Measurements from ENCODE around the gene EXD3. TPM values are rescaled to one million over a fixed set of nuclear protein-coding genes. Genes with fewer than 3 reads are reported as not detected.

Gene EXD3
- total and polyA plus RNA-seq, 2 of the 13 experiments (the other 11 are each of a cell fraction or from before 2014, with no cell fraction given), result 2.7 to 4.8 TPM

- 0 out of 2 replicates have a peak, but pooled peaks have one; percentile 54 for TF ChIP-seq REL (CRISPR knock-in tag; conservative IDR thresholded peaks at IDR 0.05)
- TF ChIP-seq CSRNP2 (CRISPR knock-in tag; conservative IDR thresholded peaks at IDR 0.05; ENCODE audit: low read depth), result no peak
- no peak for TF ChIP-seq ZNF326 (CRISPR knock-in tag; IDR thresholded peaks at IDR 0.05; ENCODE audit: borderline replicate concordance)
- no peak for TF ChIP-seq ZNF281 (CRISPR knock-in tag; IDR thresholded peaks at IDR 0.05; ENCODE audit: borderline replicate concordance)
- no peak for TF ChIP-seq CHD2 (IDR thresholded peaks at IDR 0.05; ENCODE audit: low read depth, low read length)
- TF ChIP-seq ZNF547 (CRISPR knock-in tag; IDR thresholded peaks at IDR 0.05), result peak; percentile 41; the same call in 1 of the 2 replicates
- TF ChIP-seq JARID2 (CRISPR knock-in tag; IDR thresholded peaks at IDR 0.05; ENCODE audit: insufficient replicate concordance), result no peak
- TF ChIP-seq AGO1 (IDR thresholded peaks at IDR 0.05; ENCODE audit: low read depth, low read length, poor library complexity, severe bottlenecking), result peak; percentile 29
- TF ChIP-seq ELK4 (CRISPR knock-in tag; IDR thresholded peaks at IDR 0.05; ENCODE audit: borderline replicate concordance), result no peak
- TF ChIP-seq ZNF850 (CRISPR knock-in tag; conservative IDR thresholded peaks at IDR 0.05), result no peak
- no peak for TF ChIP-seq AFF4 (CRISPR knock-in tag; IDR thresholded peaks at IDR 0.05)
- TF ChIP-seq MAX (IDR thresholded peaks at IDR 0.05), result peak; percentile 66
- TF ChIP-seq ZKSCAN5 (CRISPR knock-in tag; IDR thresholded peaks at IDR 0.05), result no peak
- 0 out of 2 replicates have a peak, but pooled peaks have one; percentile 31 for TF ChIP-seq ZNF616 (CRISPR knock-in tag; IDR thresholded peaks at IDR 0.05; ENCODE audit: low read depth)
- 0 out of 4 replicates have a peak, but pooled peaks of 1 of the 2 experiments have one; percentile 33 for TF ChIP-seq HMGXB4 (CRISPR knock-in tag; IDR thresholded peaks at IDR 0.05; ENCODE audit: borderline replicate concordance in 1 of 2, low read depth in 1 of 2)
These were observed 121.6 kb downstream of the EXD3 start (continued) for GRCh38 chr9:137301081-137301947.
